ENCODE results near the gene SMC4. TPM values are rescaled to one million over a fixed set of nuclear protein-coding genes. Genes with fewer than 3 reads are reported as not detected.
"Not testable (repeated sequence)": the region's sequence is repeated elsewhere in the genome, so short reads cannot be mapped to it uniquely, and the experiment has no call there.

The SMC4 gene
- total RNA-seq, 4 donors from 2014 or later, result 34.3 to 123 (median 50.8) TPM

GRCh38 chr3:160448845-160449635 lies 49.6 kb downstream of the SMC4 start:
- peaks cover 0 to 7% (median 0%) of the 10 kb centered on the region in 4 donors for H3K4me1 ChIP-seq
- H3K36me3 ChIP-seq, result no peaks in the 10 kb centered on the region
- no peak for DNase-seq
- peak overlapping the region; percentile 55 to 72 (median 62) for H3K4me3 ChIP-seq
- TF ChIP-seq, protein P1, sequence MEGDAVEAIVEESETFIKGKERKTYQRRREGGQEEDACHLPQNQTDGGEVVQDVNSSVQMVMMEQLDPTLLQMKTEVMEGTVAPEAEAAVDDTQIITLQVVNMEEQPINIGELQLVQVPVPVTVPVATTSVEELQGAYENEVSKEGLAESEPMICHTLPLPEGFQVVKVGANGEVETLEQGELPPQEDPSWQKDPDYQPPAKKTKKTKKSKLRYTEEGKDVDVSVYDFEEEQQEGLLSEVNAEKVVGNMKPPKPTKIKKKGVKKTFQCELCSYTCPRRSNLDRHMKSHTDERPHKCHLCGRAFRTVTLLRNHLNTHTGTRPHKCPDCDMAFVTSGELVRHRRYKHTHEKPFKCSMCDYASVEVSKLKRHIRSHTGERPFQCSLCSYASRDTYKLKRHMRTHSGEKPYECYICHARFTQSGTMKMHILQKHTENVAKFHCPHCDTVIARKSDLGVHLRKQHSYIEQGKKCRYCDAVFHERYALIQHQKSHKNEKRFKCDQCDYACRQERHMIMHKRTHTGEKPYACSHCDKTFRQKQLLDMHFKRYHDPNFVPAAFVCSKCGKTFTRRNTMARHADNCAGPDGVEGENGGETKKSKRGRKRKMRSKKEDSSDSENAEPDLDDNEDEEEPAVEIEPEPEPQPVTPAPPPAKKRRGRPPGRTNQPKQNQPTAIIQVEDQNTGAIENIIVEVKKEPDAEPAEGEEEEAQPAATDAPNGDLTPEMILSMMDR (IDR thresholded peaks at IDR 0.05), result no peak
- TF ChIP-seq POLR2A (IDR thresholded peaks at IDR 0.05), result no peak
- no peaks in the 10 kb centered on the region for H3K9me3 ChIP-seq
- no peaks in the 10 kb centered on the region for H3K27me3 ChIP-seq
- peak overlapping the region; percentile 68 to 83 (median 81) for H3K27ac ChIP-seq

- TF ChIP-seq, protein P1 (IDR thresholded peaks at IDR 0.05), result peak in 3 of 6 experiments; percentile 2 to 12 (median 2)
- TF ChIP-seq POLR2A (IDR thresholded peaks at IDR 0.05), result peak in 1 of 2 donors; percentile 63
- Histone ChIP-seq H3K27me3 (no peaks in the 10 kb centered on the region), H3K36me3 (no peaks in the 10 kb centered on the region), H3K9me3 (no peaks in the 10 kb centered on the region), H3K27ac (peak within 1 kb of the TSS; percentile 68 to 83 (median 81)), H3K4me1 (peaks cover 0 to 7% (median 0%) of the 10 kb centered on the region in 4 donors), H3K4me3 (peak within 1 kb of the TSS; percentile 55 to 72 (median 62))
- peak; percentile 93 to 98 (median 95) for DNase-seq
These were observed 50.5 kb downstream of the SMC4 start, which contains the start of gene TRIM59 for GRCh38 chr3:160449636-160450598. TSS of gene TRIM59 (minus strand) at chr3:160449786. CDS start at chr3:160439183, 10,603 bp downstream.

- TF ChIP-seq, protein P1 (IDR thresholded peaks at IDR 0.05), result no peak
- no peak for TF ChIP-seq POLR2A (IDR thresholded peaks at IDR 0.05)
- H3K9me3 ChIP-seq, result no peaks in the 10 kb centered on the region
- no peak overlapping the region for H3K4me3 ChIP-seq
- peaks cover 0 to 7% (median 0%) of the 10 kb centered on the region in 4 donors for H3K4me1 ChIP-seq
- H3K27me3 ChIP-seq, result no peaks in the 10 kb centered on the region
- no peak overlapping the region for H3K27ac ChIP-seq
- DNase-seq, result no peak
- H3K36me3 ChIP-seq, result no peaks in the 10 kb centered on the region
These were observed 51.4 kb downstream of the SMC4 start for GRCh38 chr3:160450846-160451245.

DNA sequence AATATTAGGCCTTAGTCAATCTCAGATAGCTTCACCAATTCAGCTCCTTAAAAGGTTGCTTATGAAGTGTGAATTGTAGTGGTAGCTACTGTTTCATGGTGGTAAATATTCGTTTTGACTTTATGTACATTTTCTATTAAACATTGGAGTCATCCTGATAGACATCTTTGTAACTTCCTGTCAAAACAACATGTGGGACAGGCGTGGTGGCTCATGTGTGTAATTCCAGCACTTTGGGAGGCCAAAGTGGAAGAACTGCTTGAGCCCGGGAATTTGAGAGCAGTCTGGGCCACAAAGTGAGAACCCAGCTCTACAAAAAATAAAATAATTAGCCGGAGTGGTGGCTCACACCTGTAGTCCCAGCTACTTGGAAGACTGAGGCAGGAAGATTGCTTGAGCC lies 52.2 kb downstream of the SMC4 start:
- no peak for TF ChIP-seq POLR2A (IDR thresholded peaks at IDR 0.05)
- TF ChIP-seq, protein P1 (IDR thresholded peaks at IDR 0.05), result no peak
- H3K27me3 ChIP-seq, result no peaks in the 10 kb centered on the region
- H3K27ac ChIP-seq, result no peak overlapping the region
- no peak for DNase-seq
- no peak overlapping the region for H3K4me3 ChIP-seq
- no peaks in the 10 kb centered on the region for H3K9me3 ChIP-seq
- no peaks in the 10 kb centered on the region for H3K36me3 ChIP-seq
- peaks cover 0 to 7% (median 0%) of the 10 kb centered on the region in 4 donors for H3K4me1 ChIP-seq

DNA sequence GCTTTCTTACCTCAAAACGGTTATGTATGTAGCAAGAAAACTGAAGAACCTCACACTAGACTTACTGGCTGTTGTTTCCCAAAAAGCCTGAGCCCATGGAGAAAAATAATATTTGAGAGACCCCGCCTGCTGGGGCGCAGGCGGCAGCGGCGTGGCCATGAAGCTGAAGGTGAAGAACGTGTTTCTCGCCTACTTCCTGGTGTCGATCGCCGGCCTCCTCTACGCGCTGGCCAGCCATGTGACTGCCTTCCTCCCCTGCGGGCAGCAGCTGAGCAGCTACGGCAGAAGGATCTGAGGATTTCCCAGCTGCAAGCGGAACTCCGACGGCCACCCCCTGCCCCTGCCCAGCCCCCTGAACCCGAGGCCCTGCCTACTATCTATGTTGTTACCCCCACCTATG lies 52.8 kb downstream of the SMC4 start:
- DNase-seq, H3K4me3 ChIP-seq, H3K27ac ChIP-seq, H3K4me1 ChIP-seq, H3K36me3 ChIP-seq, H3K27me3 ChIP-seq, H3K9me3 ChIP-seq: not testable (repeated sequence)

Measured in Peyer's patch (tissue), 4 donors.